Measurements from ENCODE around the gene GPHN. TPM values are rescaled to one million over a fixed set of nuclear protein-coding genes. Genes with fewer than 3 reads are reported as not detected.

Gene GPHN
- total and polyA plus RNA-seq, 11 donors, result 15.2 to 37.1 (median 30.1) TPM

GRCh38 chr14:66652525-66653106 lies 144.7 kb downstream of the GPHN start:
- ATAC-seq, result peak in 1 of 4 donors; percentile 26
- intact Hi-C loops (cut with DNase I), result loop anchor here in 1 of 10 donors (10.0 kb wide), 1 partner anchor 158 kb away; no protein-coding TSS in a partner anchor
- no peak for DNase-seq
- H3K9me3 ChIP-seq, result peaks cover 0 to 23% (median 10%) of the 10 kb centered on the region in 12 donors
- peaks cover 0 to 24% (median 11%) of the 10 kb centered on the region in 12 donors for H3K4me1 ChIP-seq
- 58 to 79% (median 71%) methylated on average over 3 of the region's 3 CpGs for WGBS, 4 donors
- H3K27ac ChIP-seq, result no peak overlapping the region
- H3K4me3 ChIP-seq, result no peak overlapping the region
- TF ChIP-seq CTCF (IDR thresholded peaks at IDR 0.05), result no peak
- TF ChIP-seq POLR2A (IDR thresholded peaks at IDR 0.05), result no peak
- no peaks in the 10 kb centered on the region for H3K27me3 ChIP-seq
- H3K36me3 ChIP-seq, result no peaks in the 10 kb centered on the region

DNA sequence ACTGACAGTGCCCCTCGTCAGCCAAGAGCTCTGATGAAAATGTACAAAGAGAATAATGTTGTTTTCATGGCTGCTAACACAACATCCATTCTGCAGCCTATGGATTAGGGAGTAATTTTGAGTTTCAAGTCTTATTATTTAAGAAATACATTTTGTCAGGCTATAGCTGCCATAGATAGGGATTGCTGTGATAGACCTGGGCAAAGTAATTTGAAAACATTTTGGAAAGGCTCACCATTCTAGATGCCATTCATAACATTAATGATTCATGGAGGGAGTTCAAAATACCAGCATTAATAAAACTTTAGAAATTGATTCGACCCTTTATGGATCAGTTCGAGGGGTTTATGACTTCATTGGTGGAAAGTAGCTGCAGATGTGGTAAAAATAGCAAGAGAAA lies 149.8 kb downstream of the GPHN start:
- Histone ChIP-seq H3K27me3 (no peaks in the 10 kb centered on the region), H3K27ac (no peak overlapping the region), H3K4me3 (no peak overlapping the region), H3K9me3 (peaks cover 0 to 36% (median 19%) of the 10 kb centered on the region in 12 donors), H3K36me3 (no peaks in the 10 kb centered on the region), H3K4me1 (peaks cover 0 to 7% (median 1%) of the 10 kb centered on the region in 12 donors)
- no peak for DNase-seq
- intact Hi-C loops (cut with DNase I), result loop anchor here in 1 of 10 donors (10.0 kb wide), 1 partner anchor 163 kb away; no protein-coding TSS in a partner anchor
- no peak for ATAC-seq
- TF ChIP-seq POLR2A (IDR thresholded peaks at IDR 0.05), result no peak
- no peak for TF ChIP-seq CTCF (IDR thresholded peaks at IDR 0.05)
- 79 to 99% (median 94%) methylated on average over 3 of the region's 3 CpGs for WGBS, 4 donors

DNA sequence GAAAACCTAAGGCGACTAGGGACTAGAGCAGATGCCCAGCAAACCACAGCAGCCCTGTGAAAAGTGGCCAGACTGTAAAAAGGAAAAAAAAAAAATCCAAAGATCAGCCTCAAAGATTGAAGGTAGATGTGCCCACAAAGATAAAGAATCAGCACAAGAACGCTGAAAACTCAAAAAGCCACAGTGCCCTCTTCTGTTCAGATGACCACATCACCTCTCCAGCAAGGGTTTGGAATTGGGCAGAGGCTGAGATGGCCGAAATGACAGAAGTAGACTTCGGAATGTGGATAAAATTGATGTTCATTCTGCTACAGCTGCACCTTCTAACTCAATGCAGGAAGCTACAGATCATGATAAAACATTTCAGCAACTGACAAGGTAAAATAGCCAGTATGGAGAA lies 154.4 kb downstream of the GPHN start:
- TF ChIP-seq POLR2A (IDR thresholded peaks at IDR 0.05), result no peak
- peak in 9 of 12 donors; percentile 20 to 53 (median 36) for TF ChIP-seq CTCF (IDR thresholded peaks at IDR 0.05)
- Histone ChIP-seq H3K27ac (no peak overlapping the region), H3K4me3 (no peak overlapping the region), H3K36me3 (no peaks in the 10 kb centered on the region), H3K27me3 (no peaks in the 10 kb centered on the region), H3K4me1 (no peaks in the 10 kb centered on the region), H3K9me3 (peaks cover 0 to 26% (median 10%) of the 10 kb centered on the region in 12 donors)
- ATAC-seq (no peak), DNase-seq (no peak)
- intact Hi-C loops (cut with DNase I), result loop anchor here in 6 of 10 donors (5.0 to 10.0 kb wide), 5 partner anchors 35 to 168 kb away; partner anchors contain the start of gene GPHN (in 1 of the 6)
- 67 to 78% (median 75%) methylated on average over 4 of the region's 4 CpGs for WGBS, 4 donors

GRCh38 chr14:66677780-66678179 lies 169.8 kb downstream of the GPHN start:
- intact Hi-C loops (cut with DNase I), result no loop called here
- no peak for ATAC-seq
- H3K36me3 ChIP-seq, result no peaks in the 10 kb centered on the region
- H3K27ac ChIP-seq, result no peak overlapping the region
- WGBS, 4 donors, result 94 to 100% (median 98%) methylated on average over 1 of the region's 1 CpG
- H3K4me3 ChIP-seq, result no peak overlapping the region
- H3K27me3 ChIP-seq, result no peaks in the 10 kb centered on the region
- no peaks in the 10 kb centered on the region for H3K4me1 ChIP-seq
- H3K9me3 ChIP-seq, result peaks cover 0 to 74% (median 29%) of the 10 kb centered on the region in 12 donors
- DNase-seq, result no peak
- TF ChIP-seq POLR2A (IDR thresholded peaks at IDR 0.05), result no peak

All from heart left ventricle (tissue), 16 donors.